Activated B cell treated with CpG ODN at 0.5 μM for 24 hours (primary cell): ENCODE measurements around the gene AUNIP. TPM values are rescaled to one million over a fixed set of nuclear protein-coding genes. Genes with fewer than 3 reads are reported as not detected.

Experiments
- ATAC-seq: fragments of 200-7000 bp; cut with Tn5 transposase; one replicate; pipeline ENCODE4 v1.10.0; 2021; ENCODE audit warnings: low read depth, mild to moderate bottlenecking, moderate library complexity
- CTCF ChIA-PET: fragments of 350-600 bp; sonication (Branson Sonifier 250); formaldehyde crosslinking; loops from one replicate; lab custom pipeline; 2021; ENCODE audit warnings: antibody characterized with exemption; lab: Charles Lee
- POLR2A ChIA-PET: fragments of 350-600 bp; sonication (Branson Sonifier 250); formaldehyde crosslinking; loops from one replicate; lab custom pipeline; 2021; ENCODE audit warnings: antibody characterized with exemption; lab: Charles Lee
- DNase-seq: peaks from one replicate; pipeline ENCODE4 v3.0.0; 2022
- H3K27ac Mint-ChIP-seq: one replicate; pipeline ENCODE4 v1.8.0; 2020; ENCODE audit warnings: mixed read lengths
- H3K27me3 Mint-ChIP-seq: one replicate; pipeline ENCODE4 v1.8.0; 2021; ENCODE audit warnings: mixed read lengths
- H3K36me3 Mint-ChIP-seq: one replicate; pipeline ENCODE4 v1.8.0; 2021; ENCODE audit warnings: low read depth, mixed read lengths
- H3K4me1 Mint-ChIP-seq: one replicate; pipeline ENCODE4 v1.8.0; 2021; ENCODE audit warnings: mixed read lengths
- H3K4me3 Mint-ChIP-seq: one replicate; pipeline ENCODE4 v1.8.0; 2020; ENCODE audit warnings: mild to moderate bottlenecking, mixed read lengths
- H3K9me3 Mint-ChIP-seq: one replicate; pipeline ENCODE4 v1.8.0; 2020; ENCODE audit warnings: mixed read lengths
- intact Hi-C: fragments of 100-400 bp; cut with micrococcal nuclease; formaldehyde crosslinking; loops from one replicate; pipeline ENCODE4 v1.15.1; 2024
- total RNA-seq: library from RNA; stranded (reverse); gene quantifications from 2 replicates; pipeline ENCODE4 v1.2.3, GENCODE V29; 2022
- TF ChIP-seq, protein P1 (sequence below): fragments of 200-600 bp; IDR thresholded peaks from one replicate; pipeline ENCODE4 v1.8.0; 2022; ENCODE audit warnings: antibody characterized with exemption, mild to moderate bottlenecking

Gene AUNIP
- total RNA-seq, 1 donor from 2014 or later, result 0.42 TPM

DNA sequence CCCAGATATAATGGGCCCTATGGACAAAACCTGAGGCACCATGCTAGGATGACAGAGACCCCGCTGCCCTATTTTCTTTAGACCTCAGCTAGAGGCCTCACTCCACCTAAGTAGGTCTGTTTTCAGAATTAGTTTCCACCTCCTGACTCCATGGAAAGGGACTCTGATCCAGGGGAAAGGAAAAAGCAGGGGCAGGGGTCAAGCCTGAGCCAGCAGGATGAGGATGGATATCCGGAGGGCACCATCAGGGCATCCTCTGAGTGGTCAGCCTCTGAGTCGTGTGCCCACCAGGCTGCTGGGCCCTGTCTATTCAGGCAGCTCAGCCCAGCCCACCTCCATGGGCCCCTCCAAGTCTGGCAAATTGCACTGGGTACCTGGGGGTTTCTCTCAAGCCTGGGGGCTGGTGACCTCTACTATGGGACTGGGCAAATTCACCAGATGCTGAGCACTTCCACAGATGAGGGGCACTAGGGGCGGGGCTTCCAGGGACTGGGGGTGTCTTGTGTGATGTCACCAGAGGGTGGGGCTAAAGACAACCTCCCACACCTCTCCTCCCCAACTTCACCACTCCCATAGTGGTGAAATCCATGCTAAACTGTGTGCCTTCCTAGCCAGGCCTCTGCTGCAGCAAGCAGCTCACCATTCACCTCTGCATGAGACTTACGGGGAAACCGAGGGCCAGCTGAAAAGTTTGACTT is 10.8 kb upstream of the AUNIP start:
- POLR2A ChIA-PET, result interaction anchor here (0.6 kb wide), 1 partner anchor 25 kb away, joined by 3 read pairs; no protein-coding TSS in a partner anchor
- CTCF ChIA-PET, result no interaction called here
- TF ChIP-seq, protein P1, sequence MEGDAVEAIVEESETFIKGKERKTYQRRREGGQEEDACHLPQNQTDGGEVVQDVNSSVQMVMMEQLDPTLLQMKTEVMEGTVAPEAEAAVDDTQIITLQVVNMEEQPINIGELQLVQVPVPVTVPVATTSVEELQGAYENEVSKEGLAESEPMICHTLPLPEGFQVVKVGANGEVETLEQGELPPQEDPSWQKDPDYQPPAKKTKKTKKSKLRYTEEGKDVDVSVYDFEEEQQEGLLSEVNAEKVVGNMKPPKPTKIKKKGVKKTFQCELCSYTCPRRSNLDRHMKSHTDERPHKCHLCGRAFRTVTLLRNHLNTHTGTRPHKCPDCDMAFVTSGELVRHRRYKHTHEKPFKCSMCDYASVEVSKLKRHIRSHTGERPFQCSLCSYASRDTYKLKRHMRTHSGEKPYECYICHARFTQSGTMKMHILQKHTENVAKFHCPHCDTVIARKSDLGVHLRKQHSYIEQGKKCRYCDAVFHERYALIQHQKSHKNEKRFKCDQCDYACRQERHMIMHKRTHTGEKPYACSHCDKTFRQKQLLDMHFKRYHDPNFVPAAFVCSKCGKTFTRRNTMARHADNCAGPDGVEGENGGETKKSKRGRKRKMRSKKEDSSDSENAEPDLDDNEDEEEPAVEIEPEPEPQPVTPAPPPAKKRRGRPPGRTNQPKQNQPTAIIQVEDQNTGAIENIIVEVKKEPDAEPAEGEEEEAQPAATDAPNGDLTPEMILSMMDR, result no peak
- H3K4me1 Mint-ChIP-seq, result peaks cover 29% of the 10 kb centered on the region
- H3K36me3 Mint-ChIP-seq, result no peaks in the 10 kb centered on the region
- no peak overlapping the region for H3K27ac Mint-ChIP-seq
- no peaks in the 10 kb centered on the region for H3K27me3 Mint-ChIP-seq
- ATAC-seq, result no peak
- no peaks in the 10 kb centered on the region for H3K9me3 Mint-ChIP-seq
- intact Hi-C loops, result loop anchor here (10.0 kb wide), 2 partner anchors 365 to 1225 kb away; partner anchors contain the start of genes CEP85 and SRRM1
- no peak overlapping the region for H3K4me3 Mint-ChIP-seq
- DNase-seq, result no peak

DNA sequence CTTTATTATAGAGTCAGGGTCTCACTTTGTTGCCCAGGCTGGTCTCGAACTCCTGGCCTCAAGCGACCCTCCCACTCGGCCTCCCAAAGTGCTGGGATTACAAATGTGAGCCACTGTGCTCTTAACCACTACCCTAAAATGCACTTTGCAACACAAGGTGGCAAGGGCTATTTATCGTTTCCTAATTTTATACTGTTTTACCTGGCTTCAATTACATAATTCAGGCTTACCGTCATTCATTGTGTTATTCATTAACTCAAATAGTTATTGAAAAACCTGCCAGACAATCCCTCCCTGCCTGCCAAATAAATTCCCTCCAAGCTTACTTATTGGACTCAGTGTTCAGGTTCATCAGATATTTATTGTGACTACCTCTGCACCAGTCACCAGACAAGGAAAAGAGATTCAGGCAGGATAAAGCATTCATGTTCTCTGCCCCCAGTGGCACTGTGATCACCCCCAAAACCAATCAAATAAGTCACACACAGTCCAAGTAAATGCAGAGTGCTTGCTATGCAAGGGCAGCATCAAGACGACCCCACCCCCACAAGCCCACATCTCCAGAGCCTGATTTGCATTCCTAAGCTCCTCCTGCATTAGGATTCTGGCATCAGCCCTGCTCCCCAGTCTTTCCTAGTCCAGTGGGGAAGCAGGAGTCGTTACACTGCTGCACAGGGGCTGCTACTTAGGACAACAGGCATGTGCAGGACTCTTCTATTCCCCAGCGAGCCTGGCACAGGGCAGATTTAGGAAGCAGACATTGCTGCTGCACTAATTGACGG is 8.1 kb upstream of the AUNIP start:
- H3K4me3 Mint-ChIP-seq, result no peak overlapping the region
- CTCF ChIA-PET, result no interaction called here
- intact Hi-C loops, result no loop called here
- H3K27me3 Mint-ChIP-seq, result no peaks in the 10 kb centered on the region
- POLR2A ChIA-PET, result no interaction called here
- H3K9me3 Mint-ChIP-seq, result no peaks in the 10 kb centered on the region
- ATAC-seq (no peak), DNase-seq (no peak)
- TF ChIP-seq, protein P1, result no peak
- no peak overlapping the region for H3K27ac Mint-ChIP-seq
- no peaks in the 10 kb centered on the region for H3K36me3 Mint-ChIP-seq
- peaks cover 6% of the 10 kb centered on the region for H3K4me1 Mint-ChIP-seq

GRCh38 chr1:25866288-25866687 is 7.0 kb upstream of the AUNIP start:
- ChIA-PET CTCF (no interaction called here), POLR2A (no interaction called here)
- intact Hi-C loops, result no loop called here
- Mint-ChIP-seq H3K36me3 (no peaks in the 10 kb centered on the region), H3K4me1 (peaks cover 6% of the 10 kb centered on the region), H3K4me3 (no peak overlapping the region), H3K27ac (no peak overlapping the region), H3K9me3 (no peaks in the 10 kb centered on the region), H3K27me3 (no peaks in the 10 kb centered on the region)
- TF ChIP-seq, protein P1, result no peak
- DNase-seq, result no peak
- ATAC-seq, result no peak

DNA sequence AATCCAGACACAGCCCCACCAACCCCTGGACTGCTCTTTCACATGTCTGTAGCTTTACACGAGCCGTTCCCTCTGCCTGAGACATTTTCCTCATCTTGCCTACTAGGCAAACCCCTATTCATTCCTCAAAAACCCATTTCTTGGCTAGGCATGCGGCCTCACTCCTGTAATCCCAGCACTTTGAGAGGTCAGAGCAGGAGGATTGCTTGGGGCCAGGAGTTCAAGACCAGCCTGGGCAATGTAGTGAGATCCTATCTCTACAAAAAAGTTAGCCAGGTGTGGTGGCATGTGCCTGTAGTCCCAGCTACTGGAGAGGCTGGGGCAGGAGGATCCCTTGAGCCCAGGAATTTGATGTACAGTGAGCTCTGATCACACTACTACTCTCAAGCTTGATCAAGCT is 5.2 kb upstream of the AUNIP start:
- H3K27ac Mint-ChIP-seq, result no peak overlapping the region
- H3K27me3 Mint-ChIP-seq, result no peaks in the 10 kb centered on the region
- no peaks in the 10 kb centered on the region for H3K9me3 Mint-ChIP-seq
- DNase-seq (no peak), ATAC-seq (no peak)
- H3K4me1 Mint-ChIP-seq, result peaks cover 18% of the 10 kb centered on the region
- intact Hi-C loops, result no loop called here
- TF ChIP-seq, protein P1, result no peak
- ChIA-PET POLR2A (no interaction called here), CTCF (no interaction called here)
- peaks cover 3% of the 10 kb centered on the region for H3K36me3 Mint-ChIP-seq
- no peak overlapping the region for H3K4me3 Mint-ChIP-seq
